Measurements from ENCODE around the gene GABRA6. TPM values are rescaled to one million over a fixed set of nuclear protein-coding genes. Genes with fewer than 3 reads are reported as not detected.

GABRA6 gene
- total RNA-seq, 1 experiment from 2014 or later, result not detected

- Histone ChIP-seq H3K9me3 (replicated peaks) (no peaks in the 10 kb centered on the region), H3K4me1 (no peaks in the 10 kb centered on the region), H3K27me3 (no peaks in the 10 kb centered on the region), H3K4me3 (no peak overlapping the region), H3K36me3 (no peaks in the 10 kb centered on the region), H3K27ac (no peak overlapping the region)
- DNase-seq, result no peak
These were observed 23.7 kb downstream of the GABRA6 start for GRCh38 chr5:161709239-161709638.

- Histone ChIP-seq H3K9me3 (replicated peaks) (no peaks in the 10 kb centered on the region), H3K4me1 (no peaks in the 10 kb centered on the region), H3K27me3 (no peaks in the 10 kb centered on the region), H3K36me3 (no peaks in the 10 kb centered on the region), H3K27ac (no peak overlapping the region), H3K4me3 (no peak overlapping the region)
- DNase-seq, result no peak
These were observed 27.5 kb downstream of the GABRA6 start for GRCh38 chr5:161713042-161713441.

GRCh38 chr5:161719157-161719556 lies 33.6 kb downstream of the GABRA6 start:
- no peaks in the 10 kb centered on the region for H3K36me3 ChIP-seq
- no peaks in the 10 kb centered on the region for H3K27me3 ChIP-seq
- H3K4me1 ChIP-seq, result no peaks in the 10 kb centered on the region
- H3K27ac ChIP-seq, result no peak overlapping the region
- no peaks in the 10 kb centered on the region for H3K9me3 ChIP-seq (replicated peaks)
- no peak overlapping the region for H3K4me3 ChIP-seq
- no peak for DNase-seq

- H3K9me3 ChIP-seq (replicated peaks), result no peaks in the 10 kb centered on the region
- H3K27me3 ChIP-seq, result no peaks in the 10 kb centered on the region
- H3K36me3 ChIP-seq, result no peaks in the 10 kb centered on the region
- no peaks in the 10 kb centered on the region for H3K4me1 ChIP-seq
- H3K4me3 ChIP-seq, result no peak overlapping the region
- no peak for DNase-seq
- no peak overlapping the region for H3K27ac ChIP-seq
These were observed 34.9 kb downstream of the GABRA6 start for GRCh38 chr5:161720460-161720859.

GRCh38 chr5:161734741-161735140 lies 49.2 kb downstream of the GABRA6 start:
- H3K4me1 ChIP-seq, result no peaks in the 10 kb centered on the region
- H3K27me3 ChIP-seq, result no peaks in the 10 kb centered on the region
- no peaks in the 10 kb centered on the region for H3K9me3 ChIP-seq (replicated peaks)
- no peaks in the 10 kb centered on the region for H3K36me3 ChIP-seq
- no peak for DNase-seq
- H3K4me3 ChIP-seq, result no peak overlapping the region
- H3K27ac ChIP-seq, result no peak overlapping the region

GRCh38 chr5:161740433-161740832 lies 54.9 kb downstream of the GABRA6 start:
- Histone ChIP-seq H3K4me1 (no peaks in the 10 kb centered on the region), H3K36me3 (no peaks in the 10 kb centered on the region), H3K27ac (no peak overlapping the region), H3K27me3 (no peaks in the 10 kb centered on the region), H3K4me3 (no peak overlapping the region), H3K9me3 (replicated peaks) (no peaks in the 10 kb centered on the region)
- no peak for DNase-seq

GRCh38 chr5:161744276-161744675 lies 58.8 kb downstream of the GABRA6 start:
- Histone ChIP-seq H3K27me3 (no peaks in the 10 kb centered on the region), H3K4me1 (no peaks in the 10 kb centered on the region), H3K4me3 (no peak overlapping the region), H3K27ac (no peak overlapping the region), H3K36me3 (no peaks in the 10 kb centered on the region), H3K9me3 (replicated peaks) (no peaks in the 10 kb centered on the region)
- DNase-seq, result no peak

GRCh38 chr5:161745392-161745791 lies 59.9 kb downstream of the GABRA6 start:
- no peak for DNase-seq
- no peaks in the 10 kb centered on the region for H3K4me1 ChIP-seq
- H3K9me3 ChIP-seq (replicated peaks), result no peaks in the 10 kb centered on the region
- no peaks in the 10 kb centered on the region for H3K27me3 ChIP-seq
- no peak overlapping the region for H3K4me3 ChIP-seq
- H3K27ac ChIP-seq, result no peak overlapping the region
- no peaks in the 10 kb centered on the region for H3K36me3 ChIP-seq

- Histone ChIP-seq H3K27me3 (no peaks in the 10 kb centered on the region), H3K36me3 (no peaks in the 10 kb centered on the region), H3K27ac (no peak overlapping the region), H3K9me3 (replicated peaks) (no peaks in the 10 kb centered on the region), H3K4me3 (no peak overlapping the region), H3K4me1 (no peaks in the 10 kb centered on the region)
- no peak for DNase-seq
These were observed 65.7 kb downstream of the GABRA6 start for GRCh38 chr5:161751265-161751664.

Other genes with a start within 250 kb of the GABRA6 start
- not detected in 2 replicates for gene GABRB2, start 139.0 kb upstream of the GABRA6 start, total RNA-seq (2014; rRNA removed; shearing (Covaris generic))
- gene GABRA1, start 162.4 kb downstream of the GABRA6 start, total RNA-seq (2014; rRNA removed; shearing (Covaris generic)), result not detected in 2 replicates

Data from SJCRH30 (cell line).